GM21390 (cell line): ENCODE data around the gene BCL11A.

ENCODE experiments used
- ATAC-seq: cut with Tn5 transposase; IDR thresholded peaks from one replicate; pipeline ENCODE4 v1.9.1; 2021; ENCODE audit not compliant: unreplicated experiment

The BCL11A gene

DNA sequence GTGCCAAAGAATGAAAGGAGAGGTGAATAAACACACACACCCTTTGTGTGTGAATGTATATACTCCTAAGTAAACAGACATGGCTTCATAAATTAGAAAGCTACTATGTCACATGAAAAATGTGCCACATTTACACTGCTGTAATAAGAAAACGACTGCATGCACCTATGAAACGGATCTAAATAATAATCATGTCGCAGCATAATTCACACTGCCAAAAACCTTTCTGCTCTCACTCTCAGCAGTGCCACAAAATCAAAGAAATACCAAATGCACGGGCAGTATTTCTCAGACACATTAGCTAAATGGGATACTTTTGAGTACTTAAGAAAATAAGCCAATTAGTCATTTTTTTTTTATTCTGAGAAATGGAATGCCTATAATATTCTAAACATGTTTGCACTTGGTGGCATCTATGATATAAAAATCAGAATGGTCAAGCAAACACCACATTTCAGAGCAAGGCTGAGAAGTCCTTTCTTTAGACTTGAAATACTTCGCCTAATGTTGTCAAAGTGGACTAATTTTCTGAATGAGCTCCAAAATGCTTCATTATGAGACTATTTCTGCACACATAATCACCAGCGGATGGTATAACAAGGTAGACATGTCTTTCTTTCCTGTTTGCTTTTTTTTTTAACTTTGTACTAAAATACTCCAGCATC lies 6.6 kb downstream of the BCL11A start:
- ATAC-seq, result no peak

DNA sequence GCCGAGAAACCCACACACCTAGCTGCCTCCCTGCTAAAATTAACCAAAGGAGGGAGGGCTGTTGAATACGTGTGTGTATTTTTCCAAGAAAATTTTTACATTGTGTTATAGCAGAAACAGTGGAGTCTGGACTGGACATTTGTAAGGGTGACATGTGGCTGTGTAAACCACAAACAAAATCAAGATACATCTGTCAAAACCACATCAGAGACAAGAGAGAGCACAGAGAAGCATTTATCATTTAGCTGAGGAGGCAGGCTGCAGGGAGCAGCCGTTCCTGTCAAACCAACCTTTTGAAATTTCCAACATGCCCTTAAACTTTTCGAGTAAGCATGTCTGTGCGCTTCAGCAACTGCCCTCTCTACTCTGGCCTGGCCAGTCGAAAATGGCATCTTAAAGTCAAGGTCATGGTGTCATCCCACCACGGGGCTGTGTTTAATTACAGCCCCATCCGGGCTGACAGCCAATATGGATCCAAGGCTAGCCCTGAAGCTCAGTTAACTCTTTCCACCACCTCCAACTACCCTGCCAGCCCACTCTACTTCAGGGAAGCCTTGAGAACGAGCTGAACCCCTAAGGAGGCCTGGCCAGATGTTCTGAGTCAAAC lies 8.4 kb downstream of the BCL11A start:
- no peak for ATAC-seq

DNA sequence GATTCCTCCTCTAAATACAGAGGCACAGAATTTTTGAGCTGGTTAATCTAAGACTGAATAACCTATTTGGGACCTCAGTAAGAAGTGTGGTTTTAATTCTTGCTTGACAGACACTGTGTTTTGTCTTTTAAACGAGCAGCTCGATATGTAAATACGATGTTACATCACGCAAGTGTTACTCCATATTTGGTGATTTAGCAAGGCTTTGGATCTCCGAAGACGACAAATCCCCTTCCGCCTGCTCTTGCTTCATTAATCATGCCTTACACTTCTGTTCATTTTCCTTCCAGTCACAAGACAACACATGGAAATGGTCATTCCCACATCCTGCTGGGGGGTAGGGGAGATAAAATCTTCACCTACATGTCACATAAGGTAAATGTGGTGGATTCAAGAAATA lies 9.4 kb downstream of the BCL11A start:
- ATAC-seq, result no peak

DNA sequence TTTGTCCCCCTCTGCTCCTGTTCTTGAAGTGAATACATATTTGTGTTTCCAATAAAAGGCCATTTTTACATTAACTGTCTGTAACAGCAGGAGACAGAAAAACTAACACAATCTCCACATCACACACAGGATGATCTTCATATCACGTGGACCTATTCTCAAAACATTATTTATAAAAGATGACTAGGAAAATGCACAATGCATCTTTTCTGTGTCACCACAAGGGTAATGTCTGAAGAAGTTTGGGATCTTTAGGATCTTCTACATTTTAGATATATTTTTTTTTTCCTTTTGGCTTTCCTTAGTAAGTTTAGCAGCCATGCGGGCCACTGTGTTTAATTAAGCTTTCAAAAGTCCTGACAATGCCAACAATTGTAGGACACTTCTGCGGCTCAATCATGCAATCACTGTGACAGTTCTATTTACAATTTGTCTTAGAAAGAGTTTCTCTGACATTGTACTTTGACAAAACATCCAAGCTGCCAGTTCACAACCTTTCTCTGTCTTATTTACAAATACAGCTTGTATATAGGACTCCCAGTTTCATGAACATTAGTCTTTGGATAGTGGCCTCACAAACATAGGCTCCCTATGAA lies 12.3 kb downstream of the BCL11A start:
- no peak for ATAC-seq

DNA sequence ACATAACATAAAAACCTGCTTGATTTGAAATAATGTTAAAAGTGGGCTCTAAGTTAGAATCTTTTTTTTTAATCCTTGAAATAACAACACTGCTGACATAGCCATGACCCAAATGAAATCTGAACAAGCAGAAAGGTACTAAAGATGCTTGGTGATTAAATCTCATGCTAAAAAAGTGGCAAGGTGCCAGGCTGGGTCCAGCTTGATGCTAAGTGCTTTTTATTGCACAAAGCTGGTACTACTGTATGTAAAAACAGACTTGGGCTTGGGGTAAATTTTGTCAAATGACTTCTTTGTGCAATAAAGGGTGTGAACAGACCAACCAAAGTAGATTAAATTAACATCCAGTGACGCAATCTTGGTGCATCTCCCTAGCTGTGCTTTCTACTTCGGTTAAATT lies 13.4 kb downstream of the BCL11A start:
- ATAC-seq, result no peak

DNA sequence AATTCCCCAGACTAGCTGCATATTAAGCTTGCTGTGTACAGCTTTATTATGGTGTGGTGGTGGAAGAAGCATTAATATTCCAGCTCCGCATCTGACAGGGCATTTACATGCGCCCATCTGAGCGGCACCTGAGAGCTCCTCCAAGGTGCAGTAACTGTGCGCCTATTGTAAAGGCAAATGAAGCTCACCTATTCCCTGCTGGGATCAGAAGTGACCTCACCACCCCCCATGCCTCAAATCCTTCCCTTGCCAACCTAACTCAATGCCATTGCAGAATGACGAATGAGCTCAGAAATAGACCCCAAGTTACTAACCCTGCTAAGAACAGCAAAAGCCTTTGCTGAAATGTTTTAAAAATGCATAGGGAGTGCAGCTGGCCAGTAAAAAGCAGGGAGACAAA lies 14.3 kb downstream of the BCL11A start:
- no peak for ATAC-seq

DNA sequence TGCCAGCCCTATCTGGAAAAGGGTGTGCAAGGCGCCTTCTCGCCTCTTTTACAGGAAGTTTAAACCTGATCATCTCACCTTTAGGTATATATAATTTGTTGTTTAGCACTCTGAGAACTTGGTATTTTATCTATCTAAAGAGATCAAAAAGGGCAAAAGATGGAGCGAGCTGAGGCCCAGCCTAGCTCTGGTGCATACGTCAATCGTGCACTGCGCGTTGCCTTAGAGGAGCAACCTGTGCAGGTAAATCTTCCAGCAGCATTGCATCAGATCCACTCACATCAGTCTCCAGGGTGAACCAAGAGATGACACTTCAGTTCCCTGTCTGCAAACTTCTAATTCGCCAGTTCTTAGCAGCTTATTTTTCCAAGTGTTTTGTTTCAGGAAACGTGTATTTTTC lies 15.4 kb downstream of the BCL11A start:
- no peak for ATAC-seq

DNA sequence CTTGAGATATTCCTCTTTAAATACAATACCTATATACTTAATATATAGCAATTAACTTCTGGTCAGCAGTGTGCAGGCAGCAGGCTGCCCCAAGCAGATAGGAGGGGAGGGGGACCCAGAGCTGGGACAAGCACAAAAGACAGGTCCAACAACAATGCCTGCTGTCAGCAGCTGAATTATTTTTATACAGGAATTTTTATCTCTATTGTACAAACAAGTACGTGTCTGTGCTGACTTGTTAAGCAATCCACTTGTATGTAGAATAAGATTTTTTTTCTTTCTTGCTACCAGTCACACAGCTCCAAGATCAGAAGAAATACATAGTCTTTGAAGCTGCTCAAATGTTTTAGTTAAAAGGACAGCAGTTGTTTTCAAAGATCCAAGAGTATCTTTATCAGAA lies 16.7 kb downstream of the BCL11A start:
- no peak for ATAC-seq

DNA sequence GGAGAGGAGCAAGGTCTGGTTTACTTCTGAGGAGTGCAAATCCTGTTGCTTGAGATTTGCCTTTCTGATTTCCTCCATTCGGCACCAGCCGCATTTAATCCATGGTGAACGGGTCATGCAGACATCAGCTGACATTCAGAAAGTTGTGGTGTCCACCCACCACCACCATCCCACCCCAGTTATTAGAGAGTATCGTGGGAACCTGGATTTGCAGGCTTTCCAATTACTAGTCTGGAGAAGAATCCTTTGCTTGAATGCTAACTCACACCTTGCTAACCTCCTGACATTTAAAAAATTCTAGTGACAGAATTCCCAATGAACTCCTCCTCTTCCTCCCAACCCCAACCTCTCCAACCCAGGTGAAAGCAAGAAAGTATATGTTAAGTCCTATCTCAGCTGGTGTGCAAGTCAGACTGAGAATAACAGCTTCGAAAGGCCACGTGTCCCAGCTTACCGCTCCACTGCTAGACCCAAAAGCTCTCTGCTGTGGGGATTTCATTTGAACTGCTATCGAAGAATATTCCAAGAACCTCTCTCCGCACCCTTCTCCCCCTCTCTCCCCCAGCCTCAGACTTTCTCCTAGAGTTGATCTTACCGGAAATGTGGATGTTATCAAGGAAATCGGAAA lies 17.7 kb downstream of the BCL11A start:
- ATAC-seq, result peak; percentile 84

DNA sequence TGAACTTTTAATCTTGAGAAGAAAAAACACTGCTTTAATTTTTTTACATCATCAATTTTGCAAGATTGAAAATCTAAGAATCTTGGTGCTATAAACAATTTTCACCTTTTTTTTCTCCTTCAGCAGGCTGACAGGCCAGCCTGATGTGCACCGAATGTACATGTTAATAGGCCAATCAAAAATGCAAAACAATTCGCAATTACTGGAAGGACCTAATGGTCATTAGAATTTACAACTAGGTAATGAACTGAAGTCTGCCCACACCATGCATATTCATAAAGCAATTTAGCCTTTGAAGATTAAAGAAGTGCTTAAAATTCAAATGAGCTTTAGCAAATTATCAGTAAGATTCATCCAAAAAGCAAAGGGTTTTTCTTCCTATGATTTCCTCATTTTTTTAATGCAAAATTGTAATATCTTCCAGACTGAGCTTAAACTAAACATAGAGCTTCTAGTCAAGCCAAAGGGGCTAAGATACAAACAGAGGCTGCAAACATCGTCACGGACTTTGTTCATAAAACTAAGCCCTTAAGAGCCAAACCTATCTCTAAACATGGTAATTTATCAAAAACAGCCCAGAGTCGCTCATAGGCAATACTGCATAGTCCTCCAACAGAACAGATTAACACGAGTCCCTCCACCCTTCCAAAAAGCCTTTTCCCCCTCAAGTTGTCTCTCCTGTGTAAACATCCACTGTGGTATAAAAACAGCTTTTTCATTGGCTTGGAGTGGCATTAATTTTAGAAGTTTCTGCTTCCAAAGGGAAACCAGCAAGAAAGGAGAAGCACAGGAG lies 18.4 kb downstream of the BCL11A start:
- no peak for ATAC-seq

DNA sequence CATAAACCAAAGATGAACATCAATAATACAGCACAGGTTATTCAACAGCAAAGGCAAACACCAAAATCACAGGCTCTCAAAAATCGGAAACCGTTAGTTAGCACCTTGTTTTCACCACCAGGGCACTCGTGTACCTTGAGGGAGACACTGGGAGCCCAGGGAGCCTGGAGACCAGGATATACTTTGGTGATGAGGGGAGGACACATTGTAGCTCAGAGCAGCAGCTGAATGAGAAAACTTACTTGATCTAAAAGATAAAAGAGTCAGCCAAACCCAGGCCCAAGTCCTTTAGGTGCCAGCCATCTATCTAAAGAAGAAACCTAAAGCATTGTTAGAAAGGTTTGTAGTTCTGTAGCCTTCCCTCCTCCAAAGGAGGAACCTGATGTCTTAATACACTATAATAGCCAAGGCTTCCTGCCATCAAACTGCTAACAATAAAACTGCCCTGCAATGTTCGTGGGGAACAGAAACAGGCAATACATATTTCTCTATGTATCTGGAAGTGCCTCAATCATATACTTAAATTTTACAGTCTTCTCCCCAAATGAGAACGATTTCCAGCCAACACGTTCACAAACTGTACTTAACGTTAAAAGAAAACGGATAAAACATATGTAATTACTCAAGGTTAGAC lies 19.3 kb downstream of the BCL11A start:
- no peak for ATAC-seq

DNA sequence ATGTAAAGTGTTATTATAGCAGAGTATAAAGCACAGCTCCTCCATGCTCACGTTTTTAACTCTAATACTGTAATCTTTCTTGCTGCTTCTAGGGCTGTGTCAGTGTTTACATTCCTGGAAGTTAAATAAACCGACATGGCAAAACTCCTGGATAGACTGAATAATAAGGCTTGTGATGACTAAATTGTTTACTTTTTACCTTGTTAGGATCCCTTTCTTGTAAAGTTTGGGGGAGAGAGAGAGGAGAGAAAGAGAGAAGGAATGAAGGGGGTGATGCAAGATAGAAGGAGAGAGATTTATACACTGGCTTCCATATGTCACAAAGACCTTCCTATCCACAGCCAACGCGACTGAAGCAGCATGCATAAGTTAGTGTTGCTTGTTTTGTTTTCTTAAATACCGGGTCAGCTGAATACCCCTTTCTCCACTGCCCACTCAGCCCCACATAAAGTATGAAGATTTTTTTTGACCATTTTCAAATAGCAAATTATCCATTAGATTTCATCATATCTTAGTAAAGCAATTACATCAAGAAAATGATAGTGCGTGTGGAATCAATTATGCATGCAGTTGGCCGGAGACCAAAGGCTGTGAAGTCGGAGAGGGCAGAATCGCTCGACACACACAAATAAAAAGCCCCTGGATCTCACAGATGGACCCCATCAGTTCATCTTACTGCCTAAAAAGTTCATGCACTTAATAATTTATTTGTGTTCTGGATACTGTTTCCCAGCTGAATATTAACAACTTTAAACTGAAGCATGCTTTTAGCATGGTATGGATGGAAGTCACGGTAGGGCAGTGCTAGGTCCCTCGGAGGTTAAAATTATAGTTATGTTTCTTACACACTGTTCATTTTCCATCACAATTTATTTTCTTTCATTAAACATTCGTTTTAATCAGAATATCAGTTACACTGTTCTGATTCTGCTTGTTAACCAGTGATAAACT lies 20.1 kb downstream of the BCL11A start:
- no peak for ATAC-seq

DNA sequence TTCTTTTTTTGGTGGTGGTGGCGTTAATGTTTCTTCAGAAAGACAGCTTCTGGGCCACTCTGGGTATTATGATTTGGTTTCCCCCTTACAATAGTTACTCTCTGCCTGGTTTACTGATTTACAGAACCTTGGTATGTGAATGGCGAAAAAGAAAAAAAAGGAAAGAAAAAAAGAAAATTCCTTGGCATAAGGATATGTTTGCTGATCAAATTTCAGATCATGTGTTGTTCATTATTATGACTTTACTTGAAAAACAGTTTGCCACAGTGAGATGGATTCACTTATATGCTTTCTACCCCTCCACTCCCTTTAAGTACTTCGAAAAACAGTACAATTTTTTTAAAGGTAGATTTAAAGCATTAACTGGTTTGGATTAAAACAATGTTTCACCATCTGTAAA lies 21.0 kb downstream of the BCL11A start:
- ATAC-seq, result no peak

DNA sequence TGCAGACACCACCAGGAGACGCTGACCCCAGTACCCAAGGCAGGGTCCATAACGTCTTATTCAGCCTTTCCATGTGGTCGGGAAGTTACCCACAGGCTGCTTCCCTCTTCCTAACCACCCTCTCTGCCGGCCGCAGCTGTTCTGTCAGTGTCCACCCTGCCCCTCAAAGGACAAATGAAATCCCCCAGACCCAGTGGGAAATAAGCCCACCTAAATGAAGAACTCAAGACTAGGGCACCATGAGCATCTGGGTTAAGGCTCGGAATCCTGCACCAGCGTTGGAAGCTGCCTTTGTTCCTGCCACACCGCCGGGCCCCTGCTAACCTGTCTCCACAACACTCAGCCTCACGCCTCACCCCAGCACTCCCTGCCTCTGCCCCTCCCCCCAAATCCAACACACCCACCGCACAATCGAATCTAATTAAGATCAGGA lies 21.7 kb downstream of the BCL11A start:
- no peak for ATAC-seq

DNA sequence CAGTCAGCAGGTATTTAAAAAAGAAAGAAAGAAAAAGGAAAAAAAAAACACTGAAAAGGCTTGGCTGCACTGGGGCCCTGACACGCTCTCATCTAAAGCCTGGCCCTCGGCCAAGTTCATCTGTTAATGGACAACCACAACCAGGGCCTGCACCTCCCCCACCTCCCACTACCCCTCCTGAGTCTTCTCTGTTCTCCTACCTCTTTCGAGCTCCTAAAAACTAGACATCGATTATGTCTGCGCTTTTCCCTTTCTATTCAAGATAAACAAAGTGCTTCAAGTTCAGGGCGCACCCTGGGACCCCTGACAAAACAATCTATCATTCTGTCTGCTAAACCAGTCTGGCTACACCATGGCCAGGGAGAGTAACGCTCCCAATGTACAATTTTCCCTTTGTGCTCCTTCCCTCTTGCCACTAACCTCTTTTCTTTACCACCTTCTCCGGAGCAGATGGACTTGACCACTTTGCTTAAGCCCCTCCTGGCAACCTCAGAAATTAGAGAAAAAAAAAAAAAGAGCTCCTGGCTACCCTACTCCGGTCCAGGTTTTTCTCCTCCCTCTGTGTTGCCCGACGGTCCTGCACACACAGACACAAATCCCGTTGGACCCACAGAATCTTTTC lies 22.7 kb downstream of the BCL11A start:
- peak; percentile 69 for ATAC-seq

DNA sequence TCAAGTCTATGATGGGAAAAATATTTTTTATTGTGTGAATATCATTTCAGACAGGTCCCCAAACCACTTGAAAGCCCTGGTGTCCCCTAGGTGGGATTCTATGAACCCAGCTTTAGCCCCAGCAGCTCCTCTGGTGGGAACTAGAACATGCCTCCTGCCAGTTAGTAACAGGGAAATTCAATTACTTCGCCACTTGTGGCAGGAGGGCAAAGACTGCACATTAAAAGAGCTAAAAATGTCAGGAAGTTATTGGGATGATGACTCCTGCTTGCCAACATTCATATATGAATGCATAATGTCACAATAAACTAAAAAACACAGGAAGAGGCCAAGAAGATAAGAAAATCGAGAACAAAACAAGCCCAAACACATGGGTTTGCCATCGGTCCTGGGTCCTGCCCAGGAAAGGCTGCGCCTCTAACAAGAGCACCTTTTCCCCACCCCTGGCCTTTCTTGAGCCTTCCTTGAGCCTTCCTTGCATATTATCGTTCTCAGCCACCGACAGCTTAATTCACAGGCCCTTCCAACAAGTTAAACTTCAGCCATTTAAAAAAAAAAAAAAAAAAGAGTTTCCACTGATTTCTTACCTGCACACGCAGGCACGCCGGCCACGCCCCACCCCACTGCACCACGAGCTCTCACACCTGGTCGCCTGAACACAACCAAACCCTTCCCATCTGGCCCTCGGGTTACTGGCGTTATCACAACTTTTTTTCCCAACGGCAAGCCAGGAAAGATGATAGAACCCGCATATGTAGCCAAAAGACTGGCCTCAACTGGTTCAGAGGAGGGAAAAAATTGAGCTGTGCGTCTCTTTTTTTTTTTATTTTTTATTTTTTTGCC lies 23.4 kb downstream of the BCL11A start:
- ATAC-seq, result no peak

DNA sequence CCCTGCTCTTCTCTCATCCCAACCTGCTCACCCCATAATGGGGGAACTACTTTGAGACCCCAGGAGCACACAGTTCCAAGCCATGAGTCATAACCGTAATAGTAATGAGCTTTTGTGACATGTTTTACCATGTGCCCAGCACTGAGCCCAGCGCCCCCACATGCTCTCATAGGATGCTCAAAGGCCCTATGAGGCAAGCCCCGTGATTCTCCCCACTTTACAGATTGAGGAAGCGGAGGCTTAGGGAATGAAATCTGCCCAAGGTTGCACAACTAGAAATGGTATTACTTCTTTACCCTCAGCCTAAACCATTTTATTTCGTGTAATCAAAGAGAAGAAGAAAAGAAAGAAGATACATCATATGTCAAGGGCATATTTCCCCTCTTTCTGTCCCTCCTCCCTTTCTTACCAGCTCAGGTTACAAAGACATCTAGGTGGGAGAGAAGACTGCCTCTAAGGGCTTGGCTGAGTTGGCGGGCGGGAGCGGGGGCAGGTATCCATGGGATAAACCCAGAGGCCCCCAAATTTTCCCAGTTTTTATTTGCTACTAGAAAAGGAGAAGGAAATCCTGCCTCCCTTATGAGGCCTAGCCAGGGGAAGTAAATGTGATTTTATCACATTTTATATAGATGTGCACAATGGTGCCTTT lies 24.2 kb downstream of the BCL11A start:
- ATAC-seq, result no peak
